H1 (cell line): ENCODE data around the gene HDHD2. TPM values are rescaled to one million over a fixed set of nuclear protein-coding genes. Genes with fewer than 3 reads are reported as not detected.

Experiments
- CTCF ChIA-PET: fragments of 300-600 bp; sonication (Branson Sonifier 250); formaldehyde crosslinking; loops from one replicate; lab custom pipeline; 2021; ENCODE audit not compliant: partially characterized antibody; lab: Charles Lee
- POLR2A ChIA-PET: fragments of 300-600 bp; sonication (Branson Sonifier 250); formaldehyde crosslinking; loops from one replicate; lab custom pipeline; 2021; ENCODE audit warnings: inconsistent platforms; ENCODE audit not compliant: partially characterized antibody; lab: Charles Lee
- DNase-seq, 2 experiments: peaks; one replicate each; pipeline versions ENCODE4 v3.0.0 to v3.0.0-alpha.2; 2010 to 2022; ENCODE audit warnings: low spot score in 2 of 2, low read depth in 1 of 2, mixed read lengths in 1 of 2
- FAIRE-seq: peaks from 2 replicates; lab custom pipeline; 2011; peaks lifted over from hg19 to GRCh38; lab: Jason Lieb, UNC
- H2AFZ ChIP-seq: 2 replicates; pipeline ENCODE4 v1.8.1; 2012; ENCODE audit warnings: low read length, inconsistent platforms
- H2AK5ac ChIP-seq: 2 replicates; pipeline ENCODE4 v1.6.1; 2013; ENCODE audit warnings: low read depth, low read length
- H2BK120ac ChIP-seq: replicated peaks from 2 replicates; pipeline ENCODE3; 2013; ENCODE audit warnings: low read depth, low read length, inconsistent platforms
- H2BK12ac ChIP-seq: 2 replicates; pipeline ENCODE4 v1.6.1; 2013; ENCODE audit warnings: low read depth, low read length
- H2BK15ac ChIP-seq: 2 replicates; pipeline ENCODE4 v1.6.1; 2013; ENCODE audit warnings: low read length
- H2BK20ac ChIP-seq: 2 replicates; pipeline ENCODE4 v1.6.1; 2013; ENCODE audit warnings: low read length
- H2BK5ac ChIP-seq: 2 replicates; pipeline ENCODE4 v1.6.1; 2013; ENCODE audit warnings: low read depth, low read length
- H3K14ac ChIP-seq: 2 replicates; pipeline ENCODE4 v1.6.1; 2013; ENCODE audit warnings: inconsistent platforms; ENCODE audit not compliant: insufficient read length
- H3K18ac ChIP-seq: 2 replicates; pipeline ENCODE4 v1.6.1; 2013; ENCODE audit warnings: low read length; ENCODE audit errors: extremely low read depth
- H3K23ac ChIP-seq: 2 replicates; pipeline ENCODE4 v1.6.1; 2013; ENCODE audit warnings: inconsistent platforms; ENCODE audit not compliant: insufficient read length
- H3K23me2 ChIP-seq: 2 replicates; pipeline ENCODE4 v1.6.1; 2013; ENCODE audit warnings: low read depth, low read length
- H3K27ac ChIP-seq: 2 replicates; pipeline ENCODE4 v1.6.1; 2011; ENCODE audit warnings: low read depth, low read length, inconsistent platforms
- H3K27me3 ChIP-seq, 4 experiments: replicated peaks in 1 of 4; 1 replicate in 1 of 4; 2 replicates in 3 of 4; pipeline versions ENCODE4 v1.6.1 to v1.8.1; 2011 to 2013; ENCODE audit warnings: low read length in 3 of 4, mild to moderate bottlenecking in 3 of 4, inconsistent platforms in 2 of 4, mixed read lengths in 2 of 4, moderate library complexity in 1 of 4; ENCODE audit not compliant: control insufficient read depth in 3 of 4, insufficient read depth in 3 of 4; ENCODE audit errors: extremely low read depth in 1 of 4
- H3K36me3 ChIP-seq, 4 experiments: 2 replicates each; pipeline versions ENCODE4 v1.6.1 to v1.8.1; 2011 to 2013; ENCODE audit warnings: mild to moderate bottlenecking in 4 of 4, low read length in 3 of 4, moderate library complexity in 2 of 4, control low read depth in 1 of 4, inconsistent platforms in 1 of 4; ENCODE audit not compliant: insufficient read depth in 4 of 4, control insufficient read depth in 2 of 4
- H3K4ac ChIP-seq: replicated peaks from 2 replicates; pipeline ENCODE3; 2013; ENCODE audit warnings: low read length, low read depth, mixed read lengths, inconsistent platforms; ENCODE audit not compliant: insufficient read length
- H3K4me1 ChIP-seq, 4 experiments: replicated peaks in 1 of 4; 1 replicate in 1 of 4; 2 replicates in 3 of 4; pipeline versions ENCODE4 v1.6.1 to v1.8.1; 2011 to 2013; ENCODE audit warnings: low read length in 3 of 4, inconsistent platforms in 2 of 4, mixed read lengths in 1 of 4; ENCODE audit not compliant: insufficient read depth in 4 of 4, control insufficient read depth in 3 of 4
- H3K4me2 ChIP-seq, 2 experiments: 2 replicates each; pipeline versions ENCODE4 v1.6.1 to v1.8.1; 2011 to 2013; ENCODE audit warnings: low read depth in 2 of 2, low read length in 2 of 2, control low read depth in 1 of 2, inconsistent platforms in 1 of 2, mild to moderate bottlenecking in 1 of 2; ENCODE audit not compliant: insufficient read depth in 1 of 2
- H3K4me3 ChIP-seq, 4 experiments: fragments of 200-600, 300-600 bp in 1 of 4; sonication (generic), shearing (Covaris generic), sonication (Bioruptor Twin) in 1 of 4; 2 replicates each; pipeline versions ENCODE4 v1.5.1 to v1.8.1; 2011 to 2016; ENCODE audit warnings: low read length in 4 of 4, low read depth in 3 of 4, control low read depth in 2 of 4, inconsistent platforms in 2 of 4, mild to moderate bottlenecking in 2 of 4, mixed read lengths in 1 of 4, moderate library complexity in 1 of 4; ENCODE audit not compliant: insufficient read depth in 2 of 4; ENCODE audit errors: extremely low read depth in 1 of 4
- H3K56ac ChIP-seq: replicated peaks from 2 replicates; pipeline ENCODE3; 2013; ENCODE audit warnings: low read depth, mild to moderate bottlenecking, mixed read lengths, low read length, inconsistent platforms; ENCODE audit not compliant: insufficient read length
- H3K79me1 ChIP-seq: 2 replicates; pipeline ENCODE4 v1.6.1; 2013; ENCODE audit warnings: low read depth, low read length, control low read depth
- H3K79me2 ChIP-seq, 2 experiments: 2 replicates each; pipeline versions ENCODE4 v1.6.1 to v1.8.1; 2012 to 2013; ENCODE audit warnings: low read length in 2 of 2, mild to moderate bottlenecking in 2 of 2, inconsistent platforms in 1 of 2; ENCODE audit not compliant: insufficient read depth in 2 of 2, control insufficient read depth in 1 of 2
- H3K9ac ChIP-seq, 4 experiments: replicated peaks in 1 of 4; 1 replicate in 1 of 4; 2 replicates in 3 of 4; pipeline versions ENCODE4 v1.6.1 to v1.8.1; 2011 to 2013; ENCODE audit warnings: low read depth in 3 of 4, low read length in 3 of 4, control low read depth in 2 of 4, mild to moderate bottlenecking in 2 of 4, moderate library complexity in 2 of 4, inconsistent platforms in 1 of 4; ENCODE audit errors: extremely low read depth in 1 of 4
- H3K9me3 ChIP-seq, 2 experiments: 2 replicates each; pipeline versions ENCODE4 v1.6.1 to v1.8.1; 2012 to 2013; ENCODE audit warnings: mild to moderate bottlenecking in 2 of 2, moderate library complexity in 2 of 2, control low read depth in 1 of 2, inconsistent platforms in 1 of 2, low read depth in 1 of 2, low read length in 1 of 2, mixed read lengths in 1 of 2; ENCODE audit not compliant: insufficient read depth in 2 of 2
- H4K20me1 ChIP-seq, 2 experiments: replicated peaks in 1 of 2; 2 replicates each; pipeline versions ENCODE3 to v1.8.1; 2011 to 2013; ENCODE audit warnings: inconsistent platforms in 2 of 2, low read length in 2 of 2, mild to moderate bottlenecking in 1 of 2; ENCODE audit not compliant: insufficient read depth in 2 of 2, control insufficient read depth in 1 of 2
- H4K5ac ChIP-seq: 2 replicates; pipeline ENCODE4 v1.6.1; 2013; ENCODE audit warnings: low read length, low read depth, mixed read lengths, inconsistent platforms; ENCODE audit not compliant: insufficient read length
- H4K8ac ChIP-seq: 2 replicates; pipeline ENCODE4 v1.8.0; 2013; ENCODE audit warnings: mild to moderate bottlenecking, moderate library complexity, low read length, inconsistent platforms; ENCODE audit not compliant: insufficient read depth; ENCODE audit errors: extremely low read depth
- H4K91ac ChIP-seq: replicated peaks from 2 replicates; pipeline ENCODE3; 2013; ENCODE audit warnings: low read length, mixed read lengths, inconsistent platforms; ENCODE audit not compliant: insufficient read length
- ASH2L ChIP-seq: fragments of 200-600, 300-600 bp; sonication (generic); IDR thresholded peaks from one replicate; pipeline ENCODE4 v1.7.1; 2017; ENCODE audit warnings: low read length
- BCL11A ChIP-seq, 2 experiments: IDR thresholded peaks; one replicate each; pipeline ENCODE4 v1.6.1; 2011; ENCODE audit warnings: low read depth in 2 of 2, low read length in 2 of 2, mild to moderate bottlenecking in 2 of 2
- BRCA1 ChIP-seq: IDR thresholded peaks from 2 replicates; pipeline ENCODE4 v1.6.1; 2012; ENCODE audit warnings: low read depth, low read length, improper control_type of control experiment
- CHD2 ChIP-seq: IDR thresholded peaks from 2 replicates; pipeline ENCODE4 v1.6.1; 2012; ENCODE audit warnings: low read length, improper control_type of control experiment
- EGR1 ChIP-seq: IDR thresholded peaks from 2 replicates; pipeline ENCODE4 v1.6.1; 2011; ENCODE audit warnings: low read depth, low read length, borderline replicate concordance
- EP300 ChIP-seq, 2 experiments: IDR thresholded peaks; 1 replicate in 1 of 2; 2 replicates in 1 of 2; pipeline ENCODE4 v1.6.1; 2011 to 2012; ENCODE audit warnings: low read depth in 2 of 2, low read length in 2 of 2, mild to moderate bottlenecking in 2 of 2, borderline replicate concordance in 1 of 2, inconsistent platforms in 1 of 2, moderate library complexity in 1 of 2
- GTF2F1 ChIP-seq: IDR thresholded peaks from 2 replicates; pipeline ENCODE4 v1.6.1; 2012; ENCODE audit warnings: low read depth, low read length, improper control_type of control experiment, borderline replicate concordance
- JUN ChIP-seq: IDR thresholded peaks from 2 replicates; pipeline ENCODE4 v1.6.1; 2011; ENCODE audit warnings: low read depth, mild to moderate bottlenecking, improper control_type of control experiment, low read length
- NANOG ChIP-seq: IDR thresholded peaks from 2 replicates; pipeline ENCODE4 v1.6.1; 2011; ENCODE audit warnings: low read length, low read depth, mild to moderate bottlenecking, inconsistent platforms; ENCODE audit not compliant: insufficient read depth, poor library complexity, severe bottlenecking
- POLR2AphosphoS5 ChIP-seq: IDR thresholded peaks from 2 replicates; pipeline ENCODE4 v1.6.1; 2011; ENCODE audit warnings: low read depth, low read length
- POU5F1 ChIP-seq: IDR thresholded peaks from 2 replicates; pipeline ENCODE4 v1.6.1; 2011; ENCODE audit warnings: low read depth, mild to moderate bottlenecking, low read length, moderate library complexity
- SUZ12 ChIP-seq: fragments of 200-600 bp; sonication (generic); IDR thresholded peaks from 2 replicates; pipeline ENCODE4 v1.6.1; 2012; ENCODE audit warnings: mild to moderate bottlenecking, inconsistent platforms, low read length, moderate library complexity, mixed read lengths
- TAF1 ChIP-seq: IDR thresholded peaks from 2 replicates; pipeline ENCODE4 v1.6.1; 2011; ENCODE audit warnings: mild to moderate bottlenecking, low read depth, low read length
- WGBS, 2 experiments: shearing (Covaris generic) in 1 of 2; methylation state at CpG; one replicate each; pipeline versions ENCODE4 v1.1.6 to v1.1.7; 2013 to 2015; ENCODE audit warnings: low lambda C conversion rate in 2 of 2, mixed read lengths in 2 of 2, inconsistent platforms in 1 of 2, low coverage in 1 of 2, missing lambda C conversion rate in 1 of 2; ENCODE audit not compliant: insufficient replicate concordance in 2 of 2, insufficient coverage in 1 of 2, insufficient read length in 1 of 2; ENCODE audit errors: extremely low coverage in 1 of 2, missing lambda C conversion rate in 1 of 2; 5-methylcytosine and 5-hydroxymethylcytosine counted together
- polyA plus RNA-seq, 7 experiments: library from polyadenylated mRNA; depleted of rRNA in 3 of 7; stranded (reverse) in 5 of 7; unstranded in 2 of 7; fragments of >200 nt in 5 of 7; fragments of 200-250 nt in 2 of 7; gene quantifications; 1 replicate in 5 of 7; 2 replicates in 1 of 7; 4 replicates in 1 of 7; pipeline versions ENCODE4 v1.2.1 to v1.2.3, GENCODE V29; 2011 to 2013; ENCODE audit warnings: missing spikeins in 2 of 7, mixed read lengths in 2 of 7
- total RNA-seq: library from RNA; stranded (reverse); fragmentation: NEBNext Ultra II Directional; extraction: Animal tissue kit (Norgen Biotek cat#: 25700); gene quantifications from 2 replicates; pipeline ENCODE4 v1.2.1, GENCODE V29; 2021
- TF ChIP-seq, protein P1 (sequence below): IDR thresholded peaks from 2 replicates; pipeline ENCODE4 v1.6.1; 2012; ENCODE audit warnings: inconsistent platforms

The HDHD2 gene
- total and polyA plus RNA-seq, 2 of the 8 experiments (the other 6 are each of a cell fraction or from before 2014, with no cell fraction given): 16.7 to 42.7 TPM

GRCh38 chr18:47172476-47172875, 22.2 kb upstream of the HDHD2 start:
- no peak overlapping the region for H2BK120ac ChIP-seq
- no peak overlapping the region for H2BK12ac ChIP-seq
- H3K18ac ChIP-seq: no peak overlapping the region
- H3K4me2 ChIP-seq: no peak overlapping the region
- FAIRE-seq: no peak
- no peak overlapping the region for H4K8ac ChIP-seq
- H2BK5ac ChIP-seq: no peak overlapping the region
- no peak overlapping the region for H3K4me3 ChIP-seq
- no peak overlapping the region for H2AFZ ChIP-seq
- peaks cover 3 to 5% (median 4%) of the 10 kb centered on the region in 4 experiments; a peak in 5 of 7 replicates for H3K4me1 ChIP-seq
- peaks cover 5% of the 10 kb centered on the region for H3K79me1 ChIP-seq
- peaks cover 0 to 2% (median 0%) of the 10 kb centered on the region in 4 experiments; a peak in 1 of 8 replicates for H3K36me3 ChIP-seq
- no peaks in the 10 kb centered on the region for H3K27me3 ChIP-seq
- ChIA-PET CTCF (interaction anchor here (1.4 kb wide), 1 partner anchor 32 kb away, joined by 8 read pairs; no protein-coding TSS in a partner anchor), POLR2A (interaction anchor here (1.7 kb wide), 1 partner anchor 11 kb away, joined by 3 read pairs; no protein-coding TSS in a partner anchor)
- H3K14ac ChIP-seq: no peak overlapping the region
- H2BK15ac ChIP-seq: no peak overlapping the region
- no peak for DNase-seq
- H3K9ac ChIP-seq: no peak overlapping the region
- peaks cover 0 to 59% of the 10 kb centered on the region in 2 experiments; a peak in 3 of 4 replicates for H3K79me2 ChIP-seq
- no peak overlapping the region for H3K27ac ChIP-seq
- no peak overlapping the region for H3K56ac ChIP-seq
- no peaks in the 10 kb centered on the region for H3K9me3 ChIP-seq
- no peak overlapping the region for H3K23ac ChIP-seq
- H2AK5ac ChIP-seq: no peak overlapping the region
- H4K91ac ChIP-seq: no peak overlapping the region
- H4K5ac ChIP-seq: no peak overlapping the region
- H3K23me2 ChIP-seq: no peaks in the 10 kb centered on the region; the same call in 1 of the 2 replicates
- H3K4ac ChIP-seq: no peak overlapping the region
- WGBS, 2 experiments: 88% methylated on average over 2 of the region's 2 CpGs; no CpG with 5 or more reads in 1 of the 2 experiments
- H2BK20ac ChIP-seq: no peak overlapping the region
- peaks cover 0 to 7% of the 10 kb centered on the region in 2 experiments for H4K20me1 ChIP-seq
- no peak for TF ChIP-seq BRCA1
- no peak for TF ChIP-seq TAF1
- no peak for TF ChIP-seq JUN
- TF ChIP-seq POU5F1: no peak
- no peak for TF ChIP-seq POLR2AphosphoS5
- TF ChIP-seq, protein P1, sequence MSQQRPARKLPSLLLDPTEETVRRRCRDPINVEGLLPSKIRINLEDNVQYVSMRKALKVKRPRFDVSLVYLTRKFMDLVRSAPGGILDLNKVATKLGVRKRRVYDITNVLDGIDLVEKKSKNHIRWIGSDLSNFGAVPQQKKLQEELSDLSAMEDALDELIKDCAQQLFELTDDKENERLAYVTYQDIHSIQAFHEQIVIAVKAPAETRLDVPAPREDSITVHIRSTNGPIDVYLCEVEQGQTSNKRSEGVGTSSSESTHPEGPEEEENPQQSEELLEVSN: no peak
- no peak for TF ChIP-seq ASH2L
- TF ChIP-seq GTF2F1: no peak
- no peak for TF ChIP-seq SUZ12
- no peak for TF ChIP-seq BCL11A (IDR thresholded peaks at IDR 0.05; ENCODE audit: low read depth in 2 of 2, low read length in 2 of 2)
- TF ChIP-seq EGR1: no peak
- no peak for TF ChIP-seq EP300 (IDR thresholded peaks at IDR 0.05; ENCODE audit: borderline replicate concordance in 1 of 2, low read depth in 2 of 2, low read length in 2 of 2)
- TF ChIP-seq CHD2: no peak
- no peak for TF ChIP-seq NANOG
